Neuronal stem cell (in vitro differentiated cells): Measurements from ENCODE around the gene RASA3.

ENCODE experiments used
- DNase-seq: peaks from one replicate; pipeline ENCODE4 v3.0.0-alpha.2; 2013; ENCODE audit warnings: low spot score
- H2AFZ ChIP-seq: one replicate; pipeline ENCODE4 v1.6.1; 2013; ENCODE audit warnings: mild to moderate bottlenecking, low read length, inconsistent platforms
- H2AK5ac ChIP-seq: 2 replicates; pipeline ENCODE4 v1.6.1; 2013; ENCODE audit warnings: low read depth, mild to moderate bottlenecking, inconsistent platforms, low read length, moderate library complexity, mixed read lengths
- H2BK120ac ChIP-seq: 2 replicates; pipeline ENCODE4 v1.6.1; 2013; ENCODE audit warnings: low read depth, mild to moderate bottlenecking, inconsistent platforms, low read length, moderate library complexity, mixed read lengths
- H2BK12ac ChIP-seq: one replicate; pipeline ENCODE4 v1.6.1; 2013; ENCODE audit warnings: low read length, inconsistent platforms
- H2BK15ac ChIP-seq: 2 replicates; pipeline ENCODE4 v1.6.1; 2013; ENCODE audit warnings: mild to moderate bottlenecking, low read length, inconsistent platforms, mixed read lengths
- H2BK5ac ChIP-seq: one replicate; pipeline ENCODE4 v1.6.1; 2013; ENCODE audit warnings: inconsistent platforms, mild to moderate bottlenecking, low read length, moderate library complexity
- H3K14ac ChIP-seq: one replicate; pipeline ENCODE4 v1.6.1; 2013; ENCODE audit warnings: low read length, inconsistent platforms
- H3K18ac ChIP-seq: 2 replicates; pipeline ENCODE4 v1.6.1; 2013; ENCODE audit warnings: low read length, inconsistent platforms
- H3K23ac ChIP-seq: 2 replicates; pipeline ENCODE4 v1.6.1; 2013; ENCODE audit warnings: low read depth, mild to moderate bottlenecking, mixed read lengths, low read length, inconsistent platforms; ENCODE audit not compliant: poor library complexity
- H3K27ac ChIP-seq: replicated peaks from 3 replicates; pipeline ENCODE4 v1.5.1; 2013; ENCODE audit warnings: low read length, inconsistent platforms
- H3K27me3 ChIP-seq, 3 experiments: 2 replicates each; pipeline ENCODE4 v1.6.1; 2013; ENCODE audit warnings: low read length in 3 of 3, mild to moderate bottlenecking in 2 of 3, inconsistent platforms in 1 of 3, low read depth in 1 of 3, mixed read lengths in 1 of 3, moderate library complexity in 1 of 3; ENCODE audit not compliant: control insufficient read depth in 3 of 3, insufficient read depth in 3 of 3
- H3K36me3 ChIP-seq, 2 donors: replicated peaks in 1 of 2; 2 replicates each; pipeline ENCODE4 v1.6.1; 2013; ENCODE audit warnings: low read length in 2 of 2; ENCODE audit not compliant: control insufficient read depth in 2 of 2, insufficient read depth in 2 of 2
- H3K4ac ChIP-seq: 2 replicates; pipeline ENCODE4 v1.6.1; 2013; ENCODE audit warnings: inconsistent platforms, mild to moderate bottlenecking, low read length, moderate library complexity
- H3K4me1 ChIP-seq, 2 donors: 1 replicate in 1 of 2; 2 replicates in 1 of 2; pipeline ENCODE4 v1.6.1; 2013; ENCODE audit warnings: low read length in 2 of 2, low read depth in 1 of 2; ENCODE audit not compliant: control insufficient read depth in 2 of 2, insufficient read depth in 1 of 2
- H3K4me2 ChIP-seq: one replicate; pipeline ENCODE4 v1.6.1; 2013; ENCODE audit warnings: mild to moderate bottlenecking, low read length, inconsistent platforms; ENCODE audit not compliant: insufficient read depth, poor library complexity, severe bottlenecking
- H3K4me3 ChIP-seq, 2 donors: 2 replicates each; pipeline ENCODE4 v1.5.1; 2013; ENCODE audit warnings: low read length in 2 of 2, mild to moderate bottlenecking in 2 of 2, inconsistent platforms in 1 of 2, moderate library complexity in 1 of 2
- H3K79me1 ChIP-seq: one replicate; pipeline ENCODE4 v1.6.1; 2013; ENCODE audit warnings: low read depth, mild to moderate bottlenecking, inconsistent platforms, low read length, moderate library complexity
- H3K9ac ChIP-seq: one replicate; pipeline ENCODE4 v1.6.1; 2013; ENCODE audit warnings: mild to moderate bottlenecking, low read depth, low read length, inconsistent platforms; ENCODE audit not compliant: poor library complexity
- H3K9me3 ChIP-seq, 2 donors: replicated peaks in 1 of 2; 2 replicates each; pipeline versions ENCODE3 to v1.6.1; 2013; ENCODE audit warnings: low read length in 2 of 2, mild to moderate bottlenecking in 2 of 2, inconsistent platforms in 1 of 2, low read depth in 1 of 2, mixed read lengths in 1 of 2, moderate library complexity in 1 of 2; ENCODE audit not compliant: control insufficient read depth in 2 of 2, insufficient read depth in 1 of 2
- H4K8ac ChIP-seq: one replicate; pipeline ENCODE4 v1.6.1; 2013; ENCODE audit warnings: low read depth, mild to moderate bottlenecking, inconsistent platforms, low read length, moderate library complexity
- H4K91ac ChIP-seq: one replicate; pipeline ENCODE4 v1.6.1; 2013; ENCODE audit warnings: low read length, low read depth, mild to moderate bottlenecking, inconsistent platforms; ENCODE audit not compliant: poor library complexity
- WGBS, 2 donors: extraction: QIAGEN DNeasy Blood & Tissue Kit; methylation state at CpG; one replicate each; pipeline ENCODE4 v1.1.7; 2013; ENCODE audit warnings: missing lambda C conversion rate in 2 of 2, mixed read lengths in 1 of 2; ENCODE audit not compliant: insufficient read length in 2 of 2, insufficient replicate concordance in 1 of 2; ENCODE audit errors: extremely low coverage in 2 of 2; 5-methylcytosine and 5-hydroxymethylcytosine counted together

RASA3 gene

DNA sequence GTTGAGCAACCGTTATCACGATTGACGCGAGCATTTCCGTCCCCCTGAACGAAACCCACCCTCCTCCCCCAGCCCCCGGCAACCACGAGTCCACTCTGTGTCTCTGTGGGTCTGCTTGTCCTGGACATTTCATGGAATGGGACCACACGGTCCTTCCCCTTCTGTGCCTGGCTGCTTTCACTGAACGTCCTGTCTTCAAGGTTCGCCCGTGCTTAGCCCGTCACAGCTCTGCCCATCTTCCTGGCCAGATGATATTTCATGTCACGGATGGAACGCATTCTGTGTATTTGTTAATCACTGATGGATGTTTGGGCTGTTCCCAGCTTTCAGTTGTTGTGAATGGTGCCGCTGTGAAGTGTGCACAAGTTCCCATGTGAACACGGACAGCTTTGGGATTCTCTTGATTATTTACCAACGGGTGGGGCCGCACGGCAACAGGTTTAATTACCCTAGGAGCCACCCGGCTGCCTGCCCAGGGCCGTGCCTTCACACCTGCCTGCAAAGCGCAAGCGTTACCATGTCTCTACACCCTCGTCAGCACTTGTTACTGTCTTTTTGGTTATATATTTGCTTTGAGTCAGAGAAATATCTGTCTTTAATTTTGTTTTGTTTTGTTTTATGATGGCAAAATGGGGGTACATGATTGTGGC, 42.5 kb downstream of the RASA3 start:
- no CpG with 5 or more reads among the region's 25 CpGs for WGBS, 2 donors
- H2AFZ ChIP-seq: no peak overlapping the region
- H3K4me2 ChIP-seq: no peak overlapping the region
- no peak overlapping the region for H3K14ac ChIP-seq
- no peak overlapping the region for H2BK5ac ChIP-seq
- H3K4ac ChIP-seq: no peak overlapping the region
- no peak overlapping the region for H3K27ac ChIP-seq
- peak overlapping the region; percentile 26 for H2BK15ac ChIP-seq
- no peak overlapping the region for H2BK120ac ChIP-seq
- H3K4me3 ChIP-seq: no peak overlapping the region
- H2BK12ac ChIP-seq: no peak overlapping the region
- no peaks in the 10 kb centered on the region for H3K79me1 ChIP-seq
- H3K18ac ChIP-seq: peak overlapping the region; percentile 3
- H3K4me1 ChIP-seq: no peaks in the 10 kb centered on the region
- peak overlapping the region; percentile 88 for H2AK5ac ChIP-seq
- peaks cover 3 to 38% of the 10 kb centered on the region in 2 donors for H3K9me3 ChIP-seq
- peaks cover 0 to 7% (median 0%) of the 10 kb centered on the region in 3 experiments for H3K27me3 ChIP-seq
- H3K23ac ChIP-seq: no peak overlapping the region
- no peak for DNase-seq
- no peak overlapping the region for H3K9ac ChIP-seq
- H4K91ac ChIP-seq: no peak overlapping the region
- no peak overlapping the region for H4K8ac ChIP-seq
- no peaks in the 10 kb centered on the region for H3K36me3 ChIP-seq

DNA sequence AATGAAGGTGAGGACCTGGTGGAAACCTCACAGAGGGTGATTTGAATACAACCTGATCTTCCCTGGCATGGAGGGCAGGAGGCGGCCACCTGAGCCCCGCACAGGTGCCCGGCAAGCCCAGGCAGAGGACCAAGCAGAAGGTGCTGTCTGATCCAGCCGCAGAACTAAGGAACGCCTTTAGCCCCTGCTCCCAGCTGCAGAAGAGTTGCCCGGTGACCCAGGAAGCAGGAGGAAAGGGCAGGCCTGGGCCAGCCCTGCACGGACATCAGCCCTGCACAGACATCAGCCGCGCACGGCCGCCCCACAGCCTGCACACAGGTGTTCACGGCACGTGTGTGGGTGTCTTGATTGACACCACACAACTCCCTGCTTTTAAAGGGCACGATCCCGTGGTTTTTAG, 43.1 kb downstream of the RASA3 start:
- Histone ChIP-seq H3K27me3 (peaks cover 0 to 7% (median 0%) of the 10 kb centered on the region in 3 experiments), H2BK5ac (no peak overlapping the region), H3K79me1 (no peaks in the 10 kb centered on the region), H3K14ac (peak overlapping the region; percentile 71), H3K4ac (no peak overlapping the region), H4K91ac (no peak overlapping the region), H3K9me3 (peaks cover 3 to 37% of the 10 kb centered on the region in 2 donors), H2BK120ac (no peak overlapping the region), H3K9ac (peak overlapping the region; percentile 70), H3K27ac (no peak overlapping the region), H3K4me3 (no peak overlapping the region), H2BK12ac (no peak overlapping the region), H3K18ac (peak overlapping the region; percentile 95), H2AFZ (no peak overlapping the region), H4K8ac (no peak overlapping the region), H3K4me2 (no peak overlapping the region), H3K36me3 (no peaks in the 10 kb centered on the region), H2AK5ac (peak overlapping the region; percentile 88), H3K23ac (no peak overlapping the region), H2BK15ac (peak overlapping the region; percentile 26), H3K4me1 (no peaks in the 10 kb centered on the region)
- WGBS, 2 donors: no CpG with 5 or more reads among the region's 15 CpGs
- no peak for DNase-seq

DNA sequence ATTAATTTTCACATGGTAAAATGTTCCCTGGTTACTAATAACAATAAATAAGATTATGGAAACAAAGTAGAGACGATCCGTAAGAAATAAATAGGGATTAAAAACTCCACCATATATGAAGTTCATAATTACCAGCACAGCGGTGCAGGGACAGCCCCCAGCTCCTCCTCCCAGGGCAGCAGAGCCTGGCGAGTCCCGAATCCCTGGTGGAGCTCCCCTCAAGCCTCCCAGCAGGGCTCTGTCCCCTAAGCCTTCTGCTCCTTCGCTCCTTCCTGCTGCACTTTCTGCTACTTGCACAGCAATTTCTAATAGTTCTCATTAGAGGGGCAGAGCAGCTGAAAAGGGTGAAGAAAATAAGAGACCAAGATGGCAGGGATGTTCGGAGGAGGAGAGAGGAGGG, 43.6 kb downstream of the RASA3 start:
- H3K79me1 ChIP-seq: no peaks in the 10 kb centered on the region
- no peaks in the 10 kb centered on the region for H3K36me3 ChIP-seq
- H3K18ac ChIP-seq: peak overlapping the region; percentile 52
- no peak overlapping the region for H2BK5ac ChIP-seq
- H3K4me1 ChIP-seq: no peaks in the 10 kb centered on the region
- H3K4ac ChIP-seq: no peak overlapping the region
- peaks cover 0 to 7% (median 0%) of the 10 kb centered on the region in 3 experiments for H3K27me3 ChIP-seq
- H3K23ac ChIP-seq: no peak overlapping the region
- H3K9me3 ChIP-seq: peaks cover 3 to 33% of the 10 kb centered on the region in 2 donors
- no peak overlapping the region for H2BK15ac ChIP-seq
- H2BK120ac ChIP-seq: no peak overlapping the region
- no peak for DNase-seq
- H2BK12ac ChIP-seq: no peak overlapping the region
- no peak overlapping the region for H3K9ac ChIP-seq
- no CpG with 5 or more reads among the region's 7 CpGs for WGBS, 2 donors
- H3K4me2 ChIP-seq: no peak overlapping the region
- no peak overlapping the region for H2AK5ac ChIP-seq
- H4K91ac ChIP-seq: no peak overlapping the region
- no peak overlapping the region for H3K14ac ChIP-seq
- H4K8ac ChIP-seq: no peak overlapping the region
- no peak overlapping the region for H2AFZ ChIP-seq
- no peak overlapping the region for H3K4me3 ChIP-seq
- no peak overlapping the region for H3K27ac ChIP-seq

GRCh38 chr13:114088234-114088633, 44.2 kb downstream of the RASA3 start:
- Histone ChIP-seq H3K9ac (no peak overlapping the region), H2BK120ac (no peak overlapping the region), H3K9me3 (peaks cover 3 to 28% of the 10 kb centered on the region in 2 donors), H3K79me1 (no peaks in the 10 kb centered on the region), H2BK5ac (no peak overlapping the region), H3K27me3 (peaks cover 0 to 7% (median 0%) of the 10 kb centered on the region in 3 experiments), H2BK15ac (no peak overlapping the region), H3K23ac (no peak overlapping the region), H4K8ac (no peak overlapping the region), H3K36me3 (no peaks in the 10 kb centered on the region), H3K4ac (no peak overlapping the region), H3K4me3 (no peak overlapping the region), H2AFZ (no peak overlapping the region), H2BK12ac (no peak overlapping the region), H3K14ac (no peak overlapping the region), H3K27ac (no peak overlapping the region), H2AK5ac (no peak overlapping the region), H3K4me1 (no peaks in the 10 kb centered on the region), H3K4me2 (no peak overlapping the region), H3K18ac (no peak overlapping the region), H4K91ac (no peak overlapping the region)
- no peak for DNase-seq
- WGBS, 2 donors: no CpG with 5 or more reads among the region's 6 CpGs
